ENCODE measurements around the gene GTSE1. TPM values are rescaled to one million over a fixed set of nuclear protein-coding genes. Genes with fewer than 3 reads are reported as not detected.

GTSE1 gene
- total RNA-seq, 1 experiment from 2014 or later, result 55.1 TPM

GRCh38 chr22:46280063-46280817 is 16.4 kb upstream of the GTSE1 start:
- H3K36me3 ChIP-seq (ENCODE audit: control insufficient read depth, insufficient read depth, low read length), result peaks cover 11% of the 10 kb centered on the region
- ChIA-PET POLR2A (no interaction called here), CTCF (interaction anchor here (0.5 kb wide), 1 partner anchor 129 kb away, joined by 8 read pairs; no protein-coding TSS in a partner anchor)
- no peak overlapping the region for H3K4me3 ChIP-seq (ENCODE audit: low read depth, low read length)
- H3K4me3 Mint-ChIP-seq (ENCODE audit: unreplicated experiment), result no peak overlapping the region
- peaks cover 5% of the 10 kb centered on the region for H3K4me1 Mint-ChIP-seq (ENCODE audit: low read depth, unreplicated experiment)
- no peak overlapping the region for H3K27ac Mint-ChIP-seq (ENCODE audit: unreplicated experiment)
- H3K27me3 Mint-ChIP-seq (ENCODE audit: insufficient read depth, unreplicated experiment), result no peaks in the 10 kb centered on the region
- no peaks in the 10 kb centered on the region for H3K27me3 ChIP-seq (replicated peaks; ENCODE audit: control insufficient read depth, insufficient read depth, low read length)
- H3K36me3 Mint-ChIP-seq (ENCODE audit: insufficient read depth, unreplicated experiment), result peaks cover 53% of the 10 kb centered on the region
- no peak for DNase-seq
- no TSS peak for BruUV-seq (replicated peaks)
- intact Hi-C loops (cut with micrococcal nuclease; ENCODE audit: unreplicated experiment), result no loop called here
- TF ChIP-seq, protein P1, sequence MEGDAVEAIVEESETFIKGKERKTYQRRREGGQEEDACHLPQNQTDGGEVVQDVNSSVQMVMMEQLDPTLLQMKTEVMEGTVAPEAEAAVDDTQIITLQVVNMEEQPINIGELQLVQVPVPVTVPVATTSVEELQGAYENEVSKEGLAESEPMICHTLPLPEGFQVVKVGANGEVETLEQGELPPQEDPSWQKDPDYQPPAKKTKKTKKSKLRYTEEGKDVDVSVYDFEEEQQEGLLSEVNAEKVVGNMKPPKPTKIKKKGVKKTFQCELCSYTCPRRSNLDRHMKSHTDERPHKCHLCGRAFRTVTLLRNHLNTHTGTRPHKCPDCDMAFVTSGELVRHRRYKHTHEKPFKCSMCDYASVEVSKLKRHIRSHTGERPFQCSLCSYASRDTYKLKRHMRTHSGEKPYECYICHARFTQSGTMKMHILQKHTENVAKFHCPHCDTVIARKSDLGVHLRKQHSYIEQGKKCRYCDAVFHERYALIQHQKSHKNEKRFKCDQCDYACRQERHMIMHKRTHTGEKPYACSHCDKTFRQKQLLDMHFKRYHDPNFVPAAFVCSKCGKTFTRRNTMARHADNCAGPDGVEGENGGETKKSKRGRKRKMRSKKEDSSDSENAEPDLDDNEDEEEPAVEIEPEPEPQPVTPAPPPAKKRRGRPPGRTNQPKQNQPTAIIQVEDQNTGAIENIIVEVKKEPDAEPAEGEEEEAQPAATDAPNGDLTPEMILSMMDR (IDR thresholded peaks at IDR 0.05; ENCODE audit: insufficient read depth in 1 of 2, low read depth in 1 of 2, low read length in 1 of 2, severe bottlenecking in 1 of 2, unreplicated experiment in 1 of 2), result no peak
- H3K9me3 ChIP-seq, result no peaks in the 10 kb centered on the region
- H3K9me3 Mint-ChIP-seq (ENCODE audit: unreplicated experiment), result no peaks in the 10 kb centered on the region
- no peaks in the 10 kb centered on the region for H3K4me1 ChIP-seq

DNA sequence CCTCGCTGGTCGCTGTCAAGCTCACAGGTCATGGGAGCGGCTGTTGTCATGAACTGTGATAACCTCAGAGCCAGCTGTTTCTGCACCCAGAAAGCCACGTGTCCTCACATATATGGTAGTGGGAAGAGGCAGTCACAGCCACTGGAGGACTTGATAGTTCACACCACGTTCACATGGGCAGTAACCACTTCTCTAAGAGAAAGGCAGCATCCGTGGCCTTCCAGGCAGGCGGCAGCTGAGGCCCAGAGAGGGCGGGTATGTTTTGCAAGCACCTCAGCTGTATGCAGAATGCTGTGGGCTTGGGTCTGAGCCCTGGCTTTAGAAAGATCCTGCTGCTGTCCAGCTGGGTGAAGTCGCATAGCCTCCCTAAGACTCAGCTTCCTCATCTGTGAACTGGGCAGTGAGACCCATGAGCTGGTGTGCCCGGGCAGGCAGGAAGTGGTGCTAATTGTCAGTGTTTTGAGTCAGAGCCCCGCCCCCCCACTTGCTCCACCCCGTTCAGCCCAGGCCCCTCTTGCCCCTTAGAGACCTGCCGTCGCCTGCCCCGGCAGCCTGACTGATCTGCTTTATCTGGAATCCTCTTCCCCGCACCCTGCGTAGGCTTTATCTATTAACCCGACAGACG is 15.6 kb upstream of the GTSE1 start:
- intact Hi-C loops (cut with micrococcal nuclease; ENCODE audit: unreplicated experiment), result no loop called here
- H3K27ac Mint-ChIP-seq (ENCODE audit: unreplicated experiment), result no peak overlapping the region
- no peaks in the 10 kb centered on the region for H3K4me1 ChIP-seq
- H3K27me3 ChIP-seq (replicated peaks; ENCODE audit: control insufficient read depth, insufficient read depth, low read length), result no peaks in the 10 kb centered on the region
- H3K4me3 Mint-ChIP-seq (ENCODE audit: unreplicated experiment), result no peak overlapping the region
- peaks cover 53% of the 10 kb centered on the region for H3K36me3 Mint-ChIP-seq (ENCODE audit: insufficient read depth, unreplicated experiment)
- H3K4me3 ChIP-seq (ENCODE audit: low read depth, low read length), result no peak overlapping the region
- no peaks in the 10 kb centered on the region for H3K9me3 Mint-ChIP-seq (ENCODE audit: unreplicated experiment)
- BruUV-seq (replicated peaks), result no TSS peak
- CTCF ChIA-PET, result no interaction called here
- DNase-seq, result no peak
- POLR2A ChIA-PET, result no interaction called here
- TF ChIP-seq, protein P1 (IDR thresholded peaks at IDR 0.05; ENCODE audit: insufficient read depth in 1 of 2, low read depth in 1 of 2, low read length in 1 of 2, severe bottlenecking in 1 of 2, unreplicated experiment in 1 of 2), result no peak
- no peaks in the 10 kb centered on the region for H3K9me3 ChIP-seq
- H3K36me3 ChIP-seq (ENCODE audit: control insufficient read depth, insufficient read depth, low read length), result peaks cover 9% of the 10 kb centered on the region
- H3K4me1 Mint-ChIP-seq (ENCODE audit: low read depth, unreplicated experiment), result no peaks in the 10 kb centered on the region
- no peaks in the 10 kb centered on the region for H3K27me3 Mint-ChIP-seq (ENCODE audit: insufficient read depth, unreplicated experiment)

DNA sequence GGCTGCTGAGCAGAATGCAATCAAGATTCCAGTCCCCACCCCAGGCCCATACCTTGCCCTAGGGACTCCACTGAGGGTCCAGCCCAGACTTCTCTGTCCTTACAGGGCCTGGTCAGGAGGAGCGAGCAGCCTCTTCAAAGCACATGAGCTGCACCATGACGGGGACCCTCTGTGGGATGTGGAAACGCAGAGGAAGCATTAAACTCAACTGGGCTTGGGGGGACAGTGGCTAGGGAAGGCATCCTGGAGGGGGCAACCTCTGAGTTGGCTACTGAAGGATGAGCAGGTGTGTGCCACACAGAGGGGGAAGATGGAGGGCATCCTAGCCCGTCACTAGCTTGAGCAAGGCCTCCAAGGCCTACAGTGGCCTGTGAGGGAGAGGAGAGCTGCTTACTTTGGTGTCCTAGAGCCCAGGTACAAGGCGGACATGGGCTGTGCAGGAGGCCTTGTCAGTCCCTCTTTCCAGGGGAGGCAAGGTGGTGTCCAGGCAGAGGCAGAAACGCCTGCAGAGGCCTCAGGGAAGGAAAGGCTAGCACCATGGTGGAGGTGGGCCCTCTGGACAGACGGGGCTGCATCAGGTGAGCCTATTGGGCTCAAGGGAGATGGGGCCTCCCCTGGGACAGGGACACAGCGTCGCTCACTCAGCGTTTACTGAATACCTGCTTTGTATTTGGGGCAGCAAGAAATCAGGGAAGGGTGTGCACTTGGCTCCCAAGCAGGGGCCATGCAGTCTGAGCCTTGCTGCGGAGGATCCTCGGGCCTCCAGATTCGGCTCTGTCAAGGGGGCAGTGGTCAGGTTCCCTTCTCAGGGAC is 14.6 kb upstream of the GTSE1 start:
- intact Hi-C loops (cut with micrococcal nuclease; ENCODE audit: unreplicated experiment), result no loop called here
- H3K27ac Mint-ChIP-seq (ENCODE audit: unreplicated experiment), result no peak overlapping the region
- H3K36me3 Mint-ChIP-seq (ENCODE audit: insufficient read depth, unreplicated experiment), result peaks cover 54% of the 10 kb centered on the region
- no peaks in the 10 kb centered on the region for H3K4me1 Mint-ChIP-seq (ENCODE audit: low read depth, unreplicated experiment)
- ChIA-PET CTCF (no interaction called here), POLR2A (no interaction called here)
- Histone ChIP-seq H3K4me3 (ENCODE audit: low read depth, low read length) (no peak overlapping the region), H3K9me3 (no peaks in the 10 kb centered on the region), H3K36me3 (ENCODE audit: control insufficient read depth, insufficient read depth, low read length) (peaks cover 10% of the 10 kb centered on the region), H3K27me3 (replicated peaks; ENCODE audit: control insufficient read depth, insufficient read depth, low read length) (no peaks in the 10 kb centered on the region), H3K4me1 (no peaks in the 10 kb centered on the region)
- H3K9me3 Mint-ChIP-seq (ENCODE audit: unreplicated experiment), result no peaks in the 10 kb centered on the region
- DNase-seq, result no peak
- no peak overlapping the region for H3K4me3 Mint-ChIP-seq (ENCODE audit: unreplicated experiment)
- TF ChIP-seq, protein P1 (IDR thresholded peaks at IDR 0.05; ENCODE audit: insufficient read depth in 1 of 2, low read depth in 1 of 2, low read length in 1 of 2, severe bottlenecking in 1 of 2, unreplicated experiment in 1 of 2), result no peak
- no peaks in the 10 kb centered on the region for H3K27me3 Mint-ChIP-seq (ENCODE audit: insufficient read depth, unreplicated experiment)
- no TSS peak for BruUV-seq (replicated peaks)
